Left cardiac atrium (tissue), 4 donors: ENCODE results near the gene SERPINA6. TPM values are rescaled to one million over a fixed set of nuclear protein-coding genes. Genes with fewer than 3 reads are reported as not detected.
"Not testable (repeated sequence)": the region's sequence is repeated elsewhere in the genome, so short reads cannot be mapped to it uniquely, and the experiment has no call there.

Experiments
- ATAC-seq, 2 donors: fragments of 200-7000 bp; cut with Tn5 transposase; one replicate each; pipeline ENCODE4 v1.9.1; 2020; ENCODE audit warnings: mild to moderate bottlenecking in 2 of 2, moderate library complexity in 2 of 2
- DNase-seq: peaks from one replicate; pipeline ENCODE4 v3.0.0-alpha.2; 2020
- intact Hi-C, 2 donors: fragments of 100-400 bp; cut with DNase I; formaldehyde crosslinking; loops; one replicate each; pipeline versions ENCODE4 v1.14.1 to v1.15.1; 2022 to 2023
- total RNA-seq, 2 donors: library from RNA; stranded (reverse); fragmentation: NEBNext Ultra II Directional; extraction: Animal tissue kit (Norgen Biotek cat#: 25700); gene quantifications; one replicate each; pipeline ENCODE4 v1.2.1, GENCODE V29; 2021
- donor health status: DM: no; HTN: yes; CAD: no.
- donor health status: DM: no; HTN: yes; CAD: no; lungs with severe emphysema.
- donor health status: DM: yes; HTN: yes; CAD: no.
- donor health status: Dilated cardiomyopathy.

SERPINA6 gene
- total RNA-seq, 2 donors from 2014 or later, result not detected

DNA sequence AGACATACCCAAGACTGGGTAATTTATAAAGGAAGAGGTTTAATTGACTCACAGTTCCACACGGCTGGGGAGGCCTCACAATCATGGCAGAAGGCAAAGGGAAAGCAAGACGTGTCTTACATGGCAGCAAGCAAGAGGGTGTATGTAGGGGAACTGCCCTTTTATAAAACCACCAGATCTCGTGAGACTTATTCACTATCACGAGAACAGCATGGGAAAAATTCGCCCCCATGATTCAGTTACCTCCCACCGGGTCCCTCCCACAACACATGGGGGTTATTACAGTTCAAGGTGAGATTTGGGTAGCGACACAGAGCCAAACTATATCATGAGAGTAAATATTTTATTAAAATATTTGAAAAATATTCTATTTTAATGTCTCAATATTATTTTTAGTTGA, 54.6 kb downstream of the SERPINA6 start:
- ATAC-seq, DNase-seq, intact Hi-C loops: not testable (repeated sequence)

DNA sequence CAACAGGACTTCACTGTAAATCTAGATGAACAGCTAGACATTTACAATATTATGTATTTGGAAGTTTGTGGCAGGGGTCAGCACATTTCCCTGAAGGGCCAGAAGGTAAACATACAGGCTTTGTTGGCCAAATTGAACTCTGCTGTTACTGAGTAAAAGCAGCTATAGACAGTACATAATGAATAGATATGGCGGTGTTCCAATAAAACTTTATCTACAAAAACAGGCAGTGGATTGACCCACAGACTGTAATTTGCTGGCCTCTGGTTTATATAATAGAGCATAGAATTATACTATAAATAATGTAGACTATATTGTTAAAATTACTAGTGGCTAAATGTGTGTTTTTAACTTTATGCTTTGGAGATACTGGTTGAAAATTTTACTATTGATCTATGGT, 55.8 kb downstream of the SERPINA6 start:
- intact Hi-C loops, result no loop called here
- ATAC-seq, result no peak
- no peak for DNase-seq

DNA sequence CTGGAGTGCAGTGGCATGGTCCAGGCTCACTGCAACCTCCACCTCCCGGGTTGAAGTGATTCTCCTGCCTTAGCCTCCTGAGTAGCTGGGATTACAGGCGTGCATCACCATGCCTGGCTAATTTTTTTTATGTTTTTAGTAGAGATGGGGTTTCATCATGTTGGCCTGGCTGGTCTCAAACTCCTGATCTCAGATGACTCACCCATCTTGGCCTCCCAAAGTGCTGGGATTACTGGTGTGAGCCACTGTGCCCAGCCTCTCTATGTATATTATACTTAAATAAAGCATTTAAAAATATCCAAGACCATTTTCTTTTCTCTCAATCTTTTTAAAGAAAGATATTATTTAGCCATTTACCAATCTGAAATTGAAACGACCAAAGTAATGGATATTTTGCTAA, 58.9 kb downstream of the SERPINA6 start:
- intact Hi-C loops, DNase-seq, ATAC-seq: not testable (repeated sequence)

Other genes starting within 250 kb of the SERPINA6 start
- gene DDX24, start 242.1 kb downstream of the SERPINA6 start, total RNA-seq, result 100 to 1,000 TPM; 166 to 253 TPM
- 10 to 100 TPM; 10.5 to 13.8 TPM for gene IFI27L1, start 242.0 kb downstream of the SERPINA6 start, total RNA-seq
- gene IFI27, start 212.6 kb downstream of the SERPINA6 start, total RNA-seq, result 100 to 1,000 TPM; 138 to 441 TPM
- gene IFI27L2, start 193.7 kb downstream of the SERPINA6 start, total RNA-seq, result 10 to 100 TPM; 58.7 to 63.3 TPM
- gene PPP4R4, start 149.0 kb downstream of the SERPINA6 start, total RNA-seq, result under 1 TPM; 0.18 to 0.29 TPM
- gene SERPINA10, start 30.1 kb downstream of the SERPINA6 start, total RNA-seq, result not detected
- gene SERPINA2, start 43.4 kb upstream of the SERPINA6 start, total RNA-seq, result not detected
- gene SERPINA1, start 65.3 kb upstream of the SERPINA6 start, total RNA-seq, result 10 to 100 TPM in 1 of 2 donors, 1 to 10 TPM in 1; 7.1 to 18.2 TPM
- gene SERPINA11, start 129.5 kb upstream of the SERPINA6 start, total RNA-seq, result not detected
- not detected for gene SERPINA9, start 152.9 kb upstream of the SERPINA6 start, total RNA-seq
- gene SERPINA12, start 186.1 kb upstream of the SERPINA6 start, total RNA-seq, result not detected
- not detected for gene SERPINA4, start 238.1 kb upstream of the SERPINA6 start, total RNA-seq